Vagina (tissue), 2 donors: ENCODE data around the gene WDR7.

Experiments
- CTCF ChIP-seq, 3 experiments: fragments of 450-650 bp in 2 of 3; fragments of 200-600 bp in 1 of 3; sonication (generic) in 1 of 3; IDR thresholded peaks; one replicate each; pipeline ENCODE4 v1.5.1; 2017 to 2019; ENCODE audit warnings: antibody characterized with exemption in 3 of 3, mild to moderate bottlenecking in 2 of 3, moderate library complexity in 2 of 3
- POLR2A ChIP-seq, 2 donors: fragments of 450-650 bp; IDR thresholded peaks; one replicate each; pipeline ENCODE4 v1.6.1; 2017; ENCODE audit warnings: antibody characterized with exemption in 2 of 2, mild to moderate bottlenecking in 2 of 2, moderate library complexity in 2 of 2

GRCh38 chr18:56891116-56891515 is 240.0 kb downstream of the WDR7 start:
- no peak for TF ChIP-seq CTCF (IDR thresholded peaks at IDR 0.05)
- TF ChIP-seq POLR2A (IDR thresholded peaks at IDR 0.05), result no peak
